HL-60 (cell line): ENCODE measurements around the gene HSCB.

Source experiments
- CTCF ChIP-seq: IDR thresholded peaks from one replicate; pipeline ENCODE4 v1.5.1; 2011; ENCODE audit warnings: low read length, control low read depth, inconsistent platforms; ENCODE audit not compliant: insufficient read depth
- GABPA ChIP-seq: IDR thresholded peaks from 2 replicates; pipeline ENCODE4 v1.6.1; 2012; ENCODE audit warnings: low read depth
- POLR2AphosphoS5 ChIP-seq: IDR thresholded peaks from 2 replicates; pipeline ENCODE4 v1.6.1; 2012; ENCODE audit warnings: low read depth
- REST ChIP-seq: IDR thresholded peaks from 2 replicates; pipeline ENCODE4 v1.6.1; 2012; ENCODE audit warnings: low read depth; ENCODE audit not compliant: insufficient replicate concordance

GRCh38 chr22:28773461-28773867, 31.6 kb downstream of the HSCB start:
- TF ChIP-seq CTCF (no peak), POLR2AphosphoS5 (no peak), GABPA (no peak), REST (no peak)
